Measurements from ENCODE around the gene BAG5. TPM values are rescaled to one million over a fixed set of nuclear protein-coding genes. Genes with fewer than 3 reads are reported as not detected.

Gene BAG5
- 27.0 TPM for total RNA-seq (2021; ENCODE audit: unreplicated experiment)
- 8.0 and 10.5 TPM in 2 replicates for polyA plus RNA-seq (2012)
- percentile 92 among the genes with signal in this experiment for Bru-seq, nascent RNA
- BruChase-seq, experiment 1, labeled RNA remaining after a 6-hour chase: percentile 96 among the genes with signal in this experiment
- percentile 99 among the genes with signal in this experiment for BruChase-seq, experiment 2, labeled RNA remaining after a 2-hour chase
- long read RNA-seq, full-length matches to known transcripts: 46 of 57 reads
- long read RNA-seq, partial matches to known transcripts: 0 of 57 reads
- long read RNA-seq, other reads (novel, unspliced or antisense): 11 of 57 reads

- Histone ChIP-seq H2AFZ (ENCODE audit: low read depth, low read length, poor library complexity, severe bottlenecking) (no peak within 1 kb of the TSS), H3K36me3 (ENCODE audit: control insufficient read depth in 1 of 2, insufficient read depth in 2 of 2, low read length in 2 of 2) (peaks cover 13 to 27% of the 10 kb centered on the region in 2 experiments; a peak in 3 of 4 replicates), H3K4me2 (ENCODE audit: low read length) (peak within 1 kb of the TSS; percentile 75), H3K79me2 (ENCODE audit: insufficient read depth, low read length) (peaks cover 83% of the 10 kb centered on the region), H3K4me3 (replicated peaks in 1 of 2; ENCODE audit: low read depth in 1 of 2, low read length in 2 of 2) (peak within 1 kb of the TSS; percentile 79 to 99), H3K27me3 (ENCODE audit: insufficient read depth, low read length) (no peaks in the 10 kb centered on the region), H3K4me1 (ENCODE audit: control insufficient read depth in 1 of 2, insufficient read depth in 2 of 2, low read length in 2 of 2) (peaks cover 11 to 18% of the 10 kb centered on the region in 2 experiments), H3K9me2 (ENCODE audit: insufficient read depth) (no peaks in the 10 kb centered on the region), H4K20me1 (ENCODE audit: insufficient read depth) (peaks cover 10% of the 10 kb centered on the region; the same call in 1 of the 2 replicates), H3K9ac (ENCODE audit: low read length) (peak within 1 kb of the TSS; percentile 78), H3K27ac (ENCODE audit: low read depth, low read length) (peak within 1 kb of the TSS; percentile 99), H3K9me3 (ENCODE audit: control insufficient read depth in 1 of 2, insufficient read depth in 1 of 2, low read depth in 1 of 2, low read length in 2 of 2) (no peaks in the 10 kb centered on the region)
- RAD21 ChIA-PET (ENCODE audit: low non-redundant PET in 1 of 2, low total read pairs in 2 of 2, uncharacterized antibody in 2 of 2, unreplicated experiment in 2 of 2): no interaction called here
- intact Hi-C loops (cut with micrococcal nuclease): no loop called here
- ATAC-seq: peak; percentile 78
- CTCF ChIA-PET: interaction anchor here (1.4 kb wide), 1 partner anchor 44 kb away, joined by 4 read pairs; no protein-coding TSS in a partner anchor
- peak; percentile 76 for DNase-seq (ENCODE audit: low read depth, low spot score)
- no TSS peak for BruUV-seq (replicated peaks)
- POLR2A ChIA-PET: interaction anchor here (2.0 kb wide), 1 partner anchor 11 kb away, joined by 5 read pairs; no protein-coding TSS in a partner anchor
- peak; percentile 24 for TF ChIP-seq TCF7L2 (IDR thresholded peaks at IDR 0.05; ENCODE audit: borderline replicate concordance, extremely low read depth, insufficient read depth, insufficient read length)
- TF ChIP-seq EZH2phosphoT487 (IDR thresholded peaks at IDR 0.05; ENCODE audit: borderline replicate concordance): no peak
- TF ChIP-seq EGR1 (IDR thresholded peaks at IDR 0.05; ENCODE audit: low read depth): peak; percentile 71; the same call in 1 of the 2 replicates
- TF ChIP-seq CBX3 (IDR thresholded peaks at IDR 0.05; ENCODE audit: low read depth): no peak
- no peak; the same call in 1 of the 2 replicates for TF ChIP-seq SRF (IDR thresholded peaks at IDR 0.05; ENCODE audit: low read depth)
- TF ChIP-seq YY1 (IDR thresholded peaks at IDR 0.05; ENCODE audit: extremely low read depth, insufficient replicate concordance, low read depth, low read length): peak; percentile 57
- no peak for TF ChIP-seq ZBTB33 (IDR thresholded peaks at IDR 0.05; ENCODE audit: extremely low read depth, insufficient replicate concordance, low read length)
- TF ChIP-seq RAD21 (IDR thresholded peaks at IDR 0.05; ENCODE audit: low read depth): no peak
- TF ChIP-seq POLR2A (IDR thresholded peaks at IDR 0.05; ENCODE audit: borderline replicate concordance, extremely low read depth, insufficient read depth, insufficient read length): peak; percentile 60
- TF ChIP-seq ZFX (IDR thresholded peaks at IDR 0.05): peak; percentile 88
- TF ChIP-seq ELF1 (IDR thresholded peaks at IDR 0.05; ENCODE audit: borderline replicate concordance, low read depth): peak; percentile 51
- TF ChIP-seq CEBPB (IDR thresholded peaks at IDR 0.05; ENCODE audit: low read depth): no peak
- TF ChIP-seq MAX (IDR thresholded peaks at IDR 0.05): peak; percentile 57
- no peak for TF ChIP-seq ZNF274 (IDR thresholded peaks at IDR 0.05; ENCODE audit: low read depth, low read length)
- TF ChIP-seq CTCF (IDR thresholded peaks at IDR 0.05 in 2 of 3, conservative IDR thresholded peaks at IDR 0.05 in 1 of 3; ENCODE audit: borderline replicate concordance in 1 of 3, insufficient read depth in 1 of 3, low read depth in 2 of 3, low read length in 2 of 3): no peak
- TF ChIP-seq SP1 (IDR thresholded peaks at IDR 0.05; ENCODE audit: low read depth): peak; percentile 85
- TF ChIP-seq SIN3A (IDR thresholded peaks at IDR 0.05; ENCODE audit: low read depth): peak; percentile 11; the same call in 1 of the 2 replicates
- TF ChIP-seq FOSL1 (IDR thresholded peaks at IDR 0.05; ENCODE audit: low read depth): no peak
- TF ChIP-seq JUND (IDR thresholded peaks at IDR 0.05): no peak
These were observed at the start of gene BAG5, which contains the start of gene COA8 for GRCh38 chr14:103562429-103563225. TSS of gene BAG5 (minus strand) at chr14:103562657. CDS start at chr14:103561164, 1,493 bp downstream. TSS of gene COA8 (plus strand) at chr14:103562960. CDS start at chr14:103563002, 42 bp downstream.
